ENCODE results near the gene ABLIM1.
"Not testable (repeated sequence)": the region's sequence is repeated elsewhere in the genome, so short reads cannot be mapped to it uniquely, and the experiment has no call there.

Gene ABLIM1

DNA sequence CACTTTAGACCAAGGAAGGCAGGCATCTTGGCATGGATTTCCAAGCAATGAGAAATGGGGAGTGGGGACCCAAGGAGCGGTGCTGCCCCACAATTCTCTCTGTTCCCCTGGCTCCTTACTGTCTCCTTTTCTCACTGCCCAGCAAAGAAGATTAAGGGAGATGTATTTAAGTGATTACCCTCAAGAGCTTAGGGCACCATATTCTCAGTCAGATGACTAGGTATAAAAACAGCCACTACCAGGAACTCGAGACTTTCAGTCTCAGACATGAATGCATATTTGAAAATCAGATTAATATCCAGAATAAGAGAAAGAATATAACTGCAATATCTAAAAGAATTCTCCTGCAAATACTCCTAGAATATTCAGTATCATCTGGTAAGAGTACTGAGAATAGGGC, at the start of gene ABLIM1:
Gene ABLIM1 (minus strand): TSS at position 101 of the 400 bp plus-strand sequence. CDS start 75 bp downstream, at position 26.
- no peak for DNase-seq

DNA sequence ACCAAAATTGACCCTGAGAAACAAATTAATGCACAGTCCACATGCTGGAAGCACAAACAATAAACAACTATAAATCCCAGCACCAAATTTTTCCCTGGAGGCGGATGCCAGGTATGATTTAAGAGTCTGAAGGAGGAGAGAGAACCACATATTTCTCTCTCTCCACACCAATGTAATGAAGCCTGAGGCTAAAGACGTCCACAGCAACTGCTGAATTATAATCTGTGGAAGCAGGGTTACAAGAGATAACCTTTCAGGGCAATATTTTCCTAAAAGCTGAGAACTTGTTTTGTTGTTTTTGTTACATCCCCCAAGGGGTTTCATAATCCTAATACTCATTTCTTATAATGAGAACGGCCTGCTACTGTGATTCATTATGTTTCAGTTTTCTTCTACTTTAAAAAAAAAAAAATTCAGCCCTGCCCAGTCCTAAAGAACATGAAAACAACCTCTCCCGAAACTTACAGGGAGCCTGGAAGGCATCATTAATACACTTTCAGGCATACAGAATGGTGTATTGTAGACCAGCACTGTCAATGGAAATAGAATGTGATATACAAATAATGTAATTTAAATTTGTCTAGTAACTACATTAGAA, 48.5 kb upstream of the ABLIM1 start:
- no peak for DNase-seq

DNA sequence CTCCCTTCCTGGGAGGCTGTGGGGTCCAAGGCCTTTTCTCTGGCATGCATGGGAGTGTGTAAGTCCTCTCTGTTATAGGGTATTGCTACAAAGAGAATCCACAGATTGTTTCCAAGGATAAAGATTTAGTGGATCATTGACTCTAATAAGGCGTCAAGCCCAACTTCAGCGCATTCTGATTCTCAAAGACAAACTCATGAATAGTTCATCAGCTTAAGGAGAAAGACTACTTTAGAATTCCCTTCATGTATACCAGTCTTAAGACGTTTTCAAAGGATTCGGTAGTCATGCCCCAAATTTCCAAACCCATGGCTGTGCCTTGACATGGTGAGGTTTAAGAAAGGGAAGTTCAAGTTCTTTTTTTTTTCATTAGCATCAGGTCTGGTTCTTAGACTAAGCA, 46.6 kb upstream of the ABLIM1 start:
- no peak for DNase-seq

DNA sequence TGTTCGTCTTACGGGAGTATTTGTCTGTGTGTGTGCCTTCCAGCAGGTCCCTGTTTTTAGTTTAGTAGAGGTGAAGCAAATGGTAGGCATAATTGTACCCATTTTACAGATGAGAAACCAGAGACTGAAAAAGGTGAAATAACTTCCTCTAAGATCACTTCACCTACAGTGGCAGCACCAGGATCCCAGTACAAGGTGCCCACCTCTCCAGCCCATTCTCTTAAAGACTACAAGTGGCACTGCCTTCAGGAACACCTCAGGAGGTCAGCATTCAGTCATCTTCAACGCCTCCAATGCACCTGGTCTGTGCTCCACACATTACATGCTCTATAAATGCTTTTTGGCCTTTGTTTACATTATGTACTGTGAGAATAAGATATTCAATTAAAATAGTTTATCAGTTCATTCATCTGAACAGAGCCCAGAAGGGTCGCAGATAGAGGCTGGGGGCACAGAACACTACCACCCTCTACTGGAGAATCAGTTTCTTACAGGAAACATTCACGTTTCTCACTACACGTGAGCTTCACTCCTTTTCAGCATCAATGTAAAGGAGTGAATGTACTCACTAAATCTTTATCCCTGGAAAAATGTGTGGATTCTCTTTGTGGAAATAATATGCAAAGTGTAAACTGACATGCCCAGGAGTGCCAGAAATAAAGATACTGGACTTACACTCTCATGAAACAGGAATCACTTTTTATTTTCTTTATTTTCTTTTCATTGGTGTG, 45.5 kb upstream of the ABLIM1 start:
- DNase-seq: no peak

DNA sequence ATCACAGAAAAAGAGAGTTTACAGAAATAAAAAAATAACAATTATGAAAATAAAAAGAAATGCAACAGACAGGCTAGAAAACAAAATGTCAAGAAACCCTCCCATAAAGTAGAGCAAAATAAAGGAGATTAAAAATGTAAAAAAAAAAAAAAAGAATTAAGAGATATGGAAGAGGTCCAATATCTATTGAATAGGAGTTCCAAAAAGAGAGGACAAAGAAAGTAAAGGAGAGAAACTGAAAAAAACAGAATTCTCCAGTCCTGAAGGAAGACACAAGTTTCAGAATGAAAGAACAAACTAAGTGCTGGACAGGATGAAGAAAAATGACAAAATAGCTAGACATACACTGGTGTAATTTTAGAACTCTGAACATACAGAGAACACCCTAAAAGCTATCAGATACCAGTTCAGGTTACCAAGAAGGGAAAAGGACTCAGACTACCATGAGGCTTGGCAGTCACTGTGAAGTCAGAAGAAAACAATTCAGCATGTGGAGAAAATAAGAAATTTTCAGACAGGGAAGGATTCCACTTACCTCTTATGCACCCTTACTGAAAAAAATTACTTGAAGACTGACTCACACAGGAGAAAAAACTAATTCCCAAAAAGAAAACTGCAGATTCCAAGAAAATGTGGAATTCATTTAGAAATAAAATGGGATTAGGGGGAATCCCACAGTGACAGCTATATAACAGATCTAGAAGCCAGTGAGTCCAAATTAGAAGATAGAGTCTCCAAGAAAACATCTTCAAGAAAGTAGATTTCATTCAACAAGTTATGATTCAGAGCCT, 40.4 kb upstream of the ABLIM1 start:
- DNase-seq: no peak

DNA sequence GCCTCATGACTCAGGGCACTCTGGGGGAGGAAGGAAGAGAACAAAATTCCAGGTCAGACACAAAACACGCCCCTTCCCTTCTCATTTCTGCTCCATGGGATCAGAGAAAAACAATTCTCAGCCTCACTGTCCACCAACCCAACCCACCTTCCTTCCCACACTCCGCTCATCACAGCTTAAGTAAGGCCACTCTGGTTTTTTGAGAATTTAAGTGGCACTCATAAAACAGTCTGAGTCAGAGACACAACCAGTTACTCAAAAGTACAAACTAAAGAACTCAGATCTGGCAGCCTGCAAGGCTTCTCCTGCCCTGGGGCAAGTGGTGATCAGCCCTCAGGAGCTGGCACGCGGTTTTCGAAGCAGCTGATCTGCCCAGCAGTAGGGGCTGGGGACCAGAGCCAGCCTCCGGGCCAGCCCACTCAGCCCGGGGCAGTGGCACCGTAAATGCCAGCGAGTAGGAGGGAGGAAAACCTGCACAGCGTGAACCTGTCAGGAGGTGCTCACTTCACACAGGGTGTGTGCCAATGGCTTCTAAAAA, 39.1 kb upstream of the ABLIM1 start:
- DNase-seq: no peak

DNA sequence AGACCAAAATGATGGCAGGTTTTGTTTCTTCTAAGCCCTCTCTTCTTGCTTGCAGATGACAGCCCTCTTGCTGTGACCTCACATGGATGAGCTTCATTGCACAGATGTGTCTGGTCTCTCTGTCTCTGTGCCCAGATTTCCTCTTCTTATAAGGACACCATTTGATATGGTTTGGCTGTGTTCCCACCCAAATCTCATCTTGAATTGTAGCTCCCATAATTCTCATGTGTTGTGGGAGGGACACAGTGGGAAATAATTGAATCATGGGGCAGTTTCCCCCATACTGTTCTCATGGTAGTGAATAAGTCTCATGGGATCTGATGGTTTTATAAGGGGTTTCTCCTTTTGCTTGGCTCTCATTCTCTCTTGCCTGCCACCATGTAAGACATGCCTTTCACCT, 38.2 kb upstream of the ABLIM1 start:
- not testable (repeated sequence) for DNase-seq

DNA sequence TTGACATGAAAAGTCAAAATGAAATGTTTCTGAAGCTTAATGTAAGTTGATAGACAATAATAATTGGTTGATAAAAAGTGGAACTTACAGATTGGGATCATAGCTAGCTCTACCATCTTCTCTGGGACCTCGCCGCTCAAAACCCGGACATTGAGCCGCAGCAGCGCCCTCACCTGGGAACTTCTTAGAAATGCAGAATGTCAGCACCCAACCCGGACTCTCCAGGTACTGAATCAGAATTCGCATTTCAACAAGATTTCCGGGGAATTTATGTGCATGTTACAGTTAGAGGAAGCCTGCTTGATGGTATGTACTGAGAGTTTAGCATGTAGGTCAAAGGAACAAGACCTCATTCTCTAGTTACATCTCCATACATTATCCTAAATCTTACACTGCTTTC, 36.7 kb upstream of the ABLIM1 start:
- no peak for DNase-seq

DNA sequence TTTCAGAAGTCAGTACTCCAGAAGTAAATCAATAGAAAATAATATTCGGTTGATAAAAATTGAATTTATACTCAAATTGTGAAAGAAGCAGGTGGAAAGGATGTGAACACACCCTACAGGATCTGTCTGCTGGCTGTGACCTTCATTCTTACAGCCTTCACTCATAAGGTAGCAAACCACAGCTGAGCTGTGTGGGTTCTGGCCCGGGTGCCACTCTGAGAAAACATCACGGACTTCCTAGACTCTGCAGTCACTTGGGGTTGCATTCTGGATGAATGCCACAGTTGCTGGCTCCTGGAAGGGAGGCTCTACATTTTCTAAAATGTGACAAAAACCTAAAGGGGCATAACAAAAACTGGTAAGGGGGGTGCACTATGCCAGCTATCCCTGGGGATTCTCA, 36.0 kb upstream of the ABLIM1 start:
- DNase-seq: no peak

DNA sequence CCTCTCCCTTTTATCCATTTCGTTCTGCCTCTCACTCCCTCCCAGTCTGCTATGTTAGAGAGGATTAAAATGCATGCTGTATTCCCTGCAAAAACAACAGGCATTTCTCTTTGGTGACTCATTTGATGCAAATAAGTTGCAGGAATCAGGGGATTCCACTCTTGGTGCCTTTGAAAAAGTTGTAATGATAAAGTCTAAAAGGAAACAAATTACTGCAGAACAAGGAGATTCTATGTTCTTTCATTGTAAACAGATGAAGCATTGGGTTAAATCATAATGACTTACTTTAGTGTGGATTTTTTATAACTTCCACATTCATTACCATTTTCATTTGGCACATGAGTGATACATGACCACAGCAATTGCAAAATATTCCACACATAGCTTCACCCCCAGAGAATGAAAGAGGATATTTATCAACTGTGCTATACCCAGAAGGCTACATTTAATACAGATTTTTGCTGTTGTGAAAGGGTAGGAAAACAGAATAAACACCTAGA, 33.4 kb upstream of the ABLIM1 start:
- DNase-seq: no peak

DNA sequence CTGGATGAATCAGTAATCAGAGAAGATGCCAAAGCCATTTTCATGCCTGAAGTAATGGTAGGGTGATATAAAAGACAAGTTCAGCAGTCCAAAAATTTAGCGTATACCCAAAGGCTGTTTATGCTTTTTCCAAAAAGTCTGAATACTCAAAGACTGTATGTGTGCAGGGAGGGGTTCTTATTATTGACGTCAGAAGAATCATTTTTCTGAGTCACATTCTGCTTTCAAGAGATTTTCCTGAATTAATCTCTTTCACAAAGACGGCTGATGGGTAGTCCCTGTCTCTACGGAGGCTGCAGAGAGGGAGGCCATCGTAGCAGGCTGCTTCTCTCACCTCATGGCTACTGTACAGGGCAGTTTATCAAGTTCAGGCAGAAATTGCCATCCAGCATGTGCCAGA, 30.7 kb upstream of the ABLIM1 start:
- no peak for DNase-seq

DNA sequence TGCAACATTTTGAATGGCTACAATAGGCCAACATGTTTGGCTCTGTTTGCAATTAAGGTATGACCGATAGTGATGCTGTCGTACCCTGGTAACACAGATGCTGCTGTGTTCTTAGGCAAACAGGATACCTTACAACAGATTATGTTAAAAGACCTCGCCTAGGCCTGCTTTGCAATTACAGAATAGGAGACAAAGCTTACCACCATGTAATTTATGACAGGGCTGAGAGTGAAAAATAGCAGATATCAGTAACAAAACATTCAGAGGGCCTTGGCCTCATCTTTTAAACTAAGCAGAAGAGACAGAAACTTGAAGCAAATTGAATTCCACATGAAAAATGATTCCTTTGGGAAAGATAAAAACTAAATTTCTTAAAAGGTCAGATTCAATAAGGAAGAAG, 29.4 kb upstream of the ABLIM1 start:
- DNase-seq: no peak

DNA sequence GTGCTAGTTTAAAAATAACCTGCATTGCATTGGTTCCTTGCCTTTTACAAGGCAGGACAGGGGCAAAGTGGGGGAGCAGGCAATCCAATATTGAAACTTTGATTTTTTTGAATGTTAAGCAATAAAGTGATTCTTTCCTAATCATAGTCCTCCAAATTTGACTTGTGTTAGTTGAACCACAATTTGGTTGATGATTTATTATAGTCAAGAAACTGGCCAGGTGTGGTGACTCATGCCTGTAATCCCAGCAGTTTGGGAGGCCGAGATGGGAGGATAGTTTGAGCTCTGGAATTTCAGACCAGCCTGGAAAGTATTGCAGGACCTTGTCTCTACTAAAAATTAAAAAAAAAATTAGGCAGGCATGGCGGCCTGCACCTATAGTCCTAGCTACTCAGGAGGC, 27.9 kb upstream of the ABLIM1 start:
- DNase-seq: no peak

DNA sequence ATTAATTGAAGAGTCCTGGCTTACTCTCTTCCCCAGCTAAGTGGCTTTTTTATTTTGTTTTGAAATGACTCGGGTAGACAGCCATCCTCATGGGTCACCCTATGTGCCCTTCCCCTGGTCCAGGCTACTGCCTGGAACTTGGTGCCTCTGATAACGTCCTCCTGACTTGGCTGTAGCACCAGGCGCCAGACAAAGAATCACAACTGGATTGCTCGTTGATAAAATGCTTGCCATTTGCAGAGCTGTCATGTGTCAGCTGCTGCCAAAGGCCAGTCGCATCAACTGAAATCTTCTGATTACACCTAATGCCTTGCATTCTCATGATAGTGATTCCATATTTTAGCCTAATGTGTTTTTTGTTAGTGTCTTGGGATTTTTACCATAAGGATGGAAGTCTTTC, 27.4 kb upstream of the ABLIM1 start:
- no peak for DNase-seq

DNA sequence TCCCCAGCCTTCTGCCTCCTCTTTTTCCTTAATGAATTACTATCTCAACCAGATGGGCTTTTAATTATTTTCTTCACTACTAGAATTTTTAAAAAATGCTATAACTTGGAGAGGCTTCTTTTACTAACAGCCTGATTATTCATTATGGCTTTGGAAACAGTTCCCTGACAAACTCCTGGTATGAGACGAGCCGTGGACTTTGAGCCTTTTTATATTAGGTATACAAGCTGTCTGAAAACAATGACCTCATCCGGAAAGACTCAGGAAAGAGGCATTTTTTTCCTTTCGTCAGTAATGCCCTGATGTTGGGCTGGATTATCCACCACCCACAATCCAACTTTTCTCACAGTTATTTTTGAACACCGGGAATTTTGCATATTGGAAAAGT, 26.7 kb upstream of the ABLIM1 start:
- DNase-seq: no peak

DNA sequence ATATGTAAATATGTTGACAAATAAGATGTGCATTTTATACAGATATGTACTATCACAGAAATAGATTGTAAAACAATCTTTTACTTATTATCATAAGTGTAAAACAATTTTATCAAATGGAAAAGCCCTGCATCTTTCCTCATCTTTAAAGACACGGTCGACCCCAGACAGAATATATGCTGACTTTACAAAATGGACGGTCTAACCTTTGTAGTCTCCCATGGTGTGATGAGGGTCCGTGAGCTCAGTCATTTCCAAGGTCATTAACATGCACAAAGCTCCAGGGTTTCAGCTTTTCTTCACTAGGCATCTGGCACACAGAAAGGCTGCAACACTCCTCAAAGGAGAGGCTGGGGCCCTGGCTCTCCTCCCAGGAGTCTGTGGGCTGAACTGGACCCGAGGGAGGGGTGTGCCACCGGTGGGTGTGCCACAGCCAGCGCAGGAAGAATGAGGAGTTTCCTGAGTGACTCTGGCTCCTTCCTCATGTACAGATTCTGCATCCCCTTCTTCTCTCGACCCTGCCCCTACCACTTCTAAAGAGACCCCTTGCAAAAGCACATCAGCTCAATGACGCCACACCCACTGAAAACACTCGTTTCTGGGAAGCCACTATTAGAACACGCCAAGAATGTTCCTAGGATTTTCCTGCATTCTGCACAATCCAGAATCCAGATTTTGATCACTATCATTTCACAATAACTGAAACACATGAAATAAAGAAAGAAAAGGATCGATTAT, 26.2 kb upstream of the ABLIM1 start:
- DNase-seq: no peak

DNA sequence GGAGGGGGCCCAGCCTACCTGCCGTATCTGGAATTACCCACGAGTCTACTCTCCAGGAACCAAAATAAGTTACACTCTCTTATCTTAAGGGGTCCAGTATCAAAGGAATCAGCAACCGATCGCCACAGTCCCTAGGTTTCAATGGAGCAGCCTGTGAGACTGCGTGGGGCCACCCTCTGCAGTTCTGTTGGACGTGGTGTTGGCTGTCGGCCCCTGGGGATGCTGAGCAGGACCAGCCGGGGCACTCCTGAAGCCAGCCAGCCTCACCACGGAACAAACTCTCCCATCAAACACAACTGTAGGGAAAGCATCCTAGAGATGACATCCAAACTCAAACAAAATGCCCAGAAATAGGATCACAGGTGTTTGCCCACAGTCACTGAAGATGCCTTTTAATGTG, 25.5 kb upstream of the ABLIM1 start:
- no peak for DNase-seq

DNA sequence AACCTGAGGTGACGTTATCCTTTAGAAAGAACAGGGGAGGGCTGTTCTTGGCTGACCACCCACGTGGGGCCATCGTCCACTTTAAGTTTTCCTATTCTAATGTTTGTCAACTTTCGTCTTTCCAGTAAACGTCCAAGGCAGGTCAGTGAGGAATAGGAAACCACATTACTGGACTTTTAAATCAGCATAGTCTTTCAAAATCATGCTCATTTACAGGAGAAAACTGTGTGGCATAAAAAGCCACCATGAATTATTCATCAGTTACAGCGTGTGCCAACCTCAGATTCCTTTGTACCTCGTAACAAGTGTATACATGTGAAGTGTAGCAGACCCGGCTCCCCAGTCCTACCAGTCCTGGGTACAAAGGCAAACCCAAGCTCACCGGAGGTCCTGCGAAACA, 25.1 kb upstream of the ABLIM1 start:
- DNase-seq: no peak

DNA sequence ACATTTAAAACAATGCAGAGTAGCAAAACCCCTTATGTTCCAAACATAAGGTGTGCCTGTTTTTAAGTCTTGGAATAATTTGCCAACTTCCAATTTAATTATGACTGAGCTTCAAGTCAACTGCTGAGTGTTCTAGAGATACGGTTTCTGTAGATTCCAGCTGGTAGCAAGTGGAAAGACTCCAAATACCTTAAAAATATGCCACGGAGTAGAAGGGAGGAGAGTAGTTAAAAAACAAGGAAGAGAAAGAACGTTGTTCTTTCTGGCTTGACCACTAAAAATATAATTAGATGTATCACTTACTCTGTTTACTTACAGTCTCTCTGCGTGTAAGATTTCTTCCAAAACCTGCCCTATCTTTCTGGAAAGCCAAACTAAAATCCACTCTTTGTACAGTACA, 24.5 kb upstream of the ABLIM1 start:
- no peak for DNase-seq

DNA sequence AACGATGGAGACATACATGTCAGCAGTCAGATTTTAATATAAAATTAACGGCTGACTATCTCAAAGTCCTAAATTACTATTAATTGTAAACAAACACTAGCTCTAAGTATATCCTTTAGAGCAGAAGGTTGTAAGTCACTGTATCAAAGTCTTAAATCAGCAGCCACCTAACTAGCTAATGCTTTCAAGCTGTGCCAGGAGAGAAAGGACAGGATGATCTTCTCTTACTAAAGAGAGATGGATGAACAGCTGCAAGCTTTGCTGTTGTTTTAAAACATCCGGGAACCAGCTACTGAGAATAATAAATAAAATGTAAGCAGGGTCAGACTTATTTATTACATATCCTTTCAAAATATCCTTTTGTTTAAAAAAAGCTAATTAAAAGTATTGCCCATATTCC, 24.0 kb upstream of the ABLIM1 start:
- no peak for DNase-seq

DNA sequence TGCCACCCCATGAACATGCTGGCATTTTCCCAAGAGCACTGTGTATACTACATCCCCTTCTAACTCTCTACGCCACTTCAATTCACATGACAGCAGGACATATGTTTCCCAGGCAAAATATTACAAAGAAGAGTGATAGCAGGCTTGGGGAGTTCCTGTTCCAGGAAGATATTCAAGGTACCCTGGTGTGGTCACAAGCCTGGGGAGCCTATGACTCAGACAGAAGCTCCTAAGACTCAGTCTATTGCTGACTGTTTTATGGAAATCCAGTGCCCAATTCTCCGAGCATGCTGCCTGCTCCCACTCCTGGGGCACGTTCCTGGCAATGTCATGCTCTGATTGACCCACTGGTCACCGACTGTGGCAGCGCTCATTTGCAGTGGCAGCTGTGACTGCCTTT, 23.5 kb upstream of the ABLIM1 start:
- no peak for DNase-seq

DNA sequence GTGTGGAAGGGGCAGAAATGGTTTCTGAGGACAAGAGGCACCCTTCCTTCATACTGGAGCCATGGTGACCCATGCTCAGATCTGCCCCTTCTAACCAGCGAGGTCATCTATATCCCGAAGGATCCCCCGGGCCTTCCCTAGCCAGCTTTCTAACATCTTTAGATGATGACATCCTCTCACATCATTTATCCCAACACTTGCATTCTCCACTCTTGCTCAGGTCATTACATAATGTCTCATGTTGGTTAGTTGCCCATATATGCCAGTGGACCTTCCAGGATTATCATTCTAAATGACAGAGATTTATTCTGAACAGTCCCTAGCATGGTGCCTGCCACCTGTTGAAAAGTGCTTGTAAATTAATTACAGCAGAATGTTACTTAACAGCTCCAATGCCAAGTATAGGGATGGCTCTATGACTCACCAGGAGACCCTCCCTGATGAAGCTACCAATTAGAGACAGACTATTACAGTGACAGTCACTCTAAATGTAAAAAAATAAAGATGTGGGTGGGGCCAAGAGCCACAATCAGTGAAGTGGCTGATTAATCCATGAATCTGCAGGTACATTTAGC, 22.6 kb upstream of the ABLIM1 start:
- no peak for DNase-seq

DNA sequence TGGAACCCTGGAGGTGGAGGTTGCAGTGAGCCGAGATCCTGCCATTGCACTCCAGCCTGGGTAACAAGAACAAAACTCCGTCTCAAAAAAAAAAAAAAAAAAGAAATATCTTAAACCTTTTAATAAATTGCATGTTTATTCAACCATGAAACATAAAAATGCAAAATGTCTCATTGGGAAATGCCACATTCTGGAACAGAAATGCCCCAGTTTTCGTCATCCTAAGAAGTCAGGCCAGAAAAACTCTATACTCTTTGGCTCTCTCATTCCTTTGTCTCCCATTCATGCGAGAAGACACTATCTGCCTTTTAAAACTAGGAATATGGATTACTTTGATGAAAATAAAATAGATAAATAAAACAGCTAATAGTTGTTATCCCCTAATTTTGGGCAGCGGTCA, 21.5 kb upstream of the ABLIM1 start:
- DNase-seq: no peak
